HG03575 (cell line): ENCODE measurements around the gene CENPH.
"Not testable (repeated sequence)": the region's sequence is repeated elsewhere in the genome, so short reads cannot be mapped to it uniquely, and the experiment has no call there.

Source experiments
- ATAC-seq: cut with Tn5 transposase; IDR thresholded peaks from one replicate; pipeline ENCODE4 v1.9.1; 2021; ENCODE audit not compliant: unreplicated experiment, insufficient number of reproducible peaks, low FRiP score; ENCODE audit errors: extremely low read depth

Gene CENPH

DNA sequence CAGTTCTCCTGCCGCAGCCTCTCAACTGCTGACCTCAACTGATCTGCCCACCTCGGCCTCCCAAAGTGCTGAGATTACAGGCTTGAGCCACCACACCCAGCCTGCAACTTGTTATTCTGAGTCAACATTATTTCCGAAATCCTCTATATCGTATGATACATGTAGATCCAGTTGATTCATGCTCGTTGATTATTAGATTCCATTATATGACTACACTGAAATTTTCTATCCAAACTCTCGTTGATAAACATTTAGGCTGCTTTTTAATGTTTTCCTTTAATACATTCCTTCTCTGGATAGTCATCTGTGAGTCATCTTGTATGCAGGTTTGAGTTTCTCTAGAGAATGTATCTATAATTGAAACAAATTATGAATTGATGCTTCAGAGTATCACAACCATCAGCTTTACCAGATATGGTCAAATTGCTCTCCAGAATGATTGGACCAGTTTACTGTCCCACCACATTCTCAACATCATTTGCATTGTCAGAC, 49.4 kb downstream of the CENPH start:
- no peak for ATAC-seq

DNA sequence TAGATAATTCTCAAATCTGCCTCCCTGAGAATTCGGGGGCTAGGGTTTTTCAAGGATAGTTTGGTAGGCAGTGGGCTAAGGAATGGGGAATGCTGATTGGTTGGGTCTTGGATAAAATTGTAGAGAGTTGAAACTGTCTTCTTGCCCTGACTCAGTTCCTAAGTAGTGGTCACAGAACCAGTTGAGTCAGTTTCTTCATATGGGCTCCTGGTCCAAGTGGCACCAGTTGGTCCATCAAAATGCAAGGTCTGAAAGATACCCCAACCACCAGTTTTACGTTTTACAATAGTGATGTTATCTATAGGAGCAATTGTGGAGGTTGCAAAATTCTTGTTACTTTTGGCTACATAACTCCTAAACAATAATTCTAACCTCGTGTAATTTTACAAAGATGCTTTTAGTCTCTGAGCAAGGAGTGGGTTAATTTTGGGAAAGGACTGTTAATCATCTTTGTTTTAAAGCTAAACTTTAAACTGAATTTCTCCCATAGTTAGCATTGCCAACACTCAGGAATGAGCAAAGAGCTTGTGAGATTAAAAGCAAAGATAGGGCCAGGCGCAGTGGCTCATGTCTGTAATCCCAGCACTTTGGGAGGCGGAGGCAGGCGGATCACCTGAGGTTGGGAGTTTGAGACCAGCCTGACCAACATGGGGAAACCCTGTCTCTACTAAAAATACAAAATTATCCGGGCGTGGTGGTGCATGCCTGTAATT, 53.0 kb downstream of the CENPH start:
- no peak for ATAC-seq

DNA sequence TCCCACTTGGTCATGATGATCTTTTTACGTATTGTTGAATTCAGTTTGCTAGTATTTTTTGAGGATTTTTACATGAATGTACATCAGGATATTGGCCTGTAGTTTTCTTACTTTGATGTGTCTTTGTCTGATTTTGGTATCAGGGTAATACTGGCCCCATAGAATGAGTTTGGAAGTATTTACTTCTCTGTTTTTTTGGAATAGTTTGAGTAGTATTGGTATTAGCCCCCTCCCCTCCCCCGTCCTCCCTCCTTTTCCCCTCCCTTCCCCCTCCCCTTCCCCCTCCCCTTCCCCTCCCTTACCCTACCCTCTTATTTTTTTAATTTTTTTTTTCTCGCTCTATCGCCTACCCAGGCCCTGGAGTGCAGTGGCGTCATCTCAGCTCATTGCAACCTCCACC, 55.6 kb downstream of the CENPH start:
- ATAC-seq: no peak

DNA sequence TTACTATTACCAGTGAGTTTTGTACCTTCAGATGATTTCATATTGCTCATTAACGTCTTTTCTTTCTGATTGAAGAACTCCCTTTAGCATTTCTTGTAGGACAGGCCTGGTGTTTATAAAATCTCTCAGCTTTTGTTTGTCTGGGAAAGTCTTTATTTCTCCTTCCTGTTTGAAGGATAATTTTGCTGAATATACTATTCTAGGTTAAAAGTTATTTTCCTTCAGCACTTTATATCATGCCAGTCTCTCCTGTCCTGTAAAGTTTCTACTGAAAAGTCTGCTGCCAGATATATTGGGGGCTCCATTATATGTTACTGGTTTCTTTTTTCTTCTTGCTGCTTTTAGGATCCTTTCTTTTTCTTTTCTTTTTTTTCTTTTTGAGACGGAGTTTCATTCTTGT, 58.6 kb downstream of the CENPH start:
- no peak for ATAC-seq

DNA sequence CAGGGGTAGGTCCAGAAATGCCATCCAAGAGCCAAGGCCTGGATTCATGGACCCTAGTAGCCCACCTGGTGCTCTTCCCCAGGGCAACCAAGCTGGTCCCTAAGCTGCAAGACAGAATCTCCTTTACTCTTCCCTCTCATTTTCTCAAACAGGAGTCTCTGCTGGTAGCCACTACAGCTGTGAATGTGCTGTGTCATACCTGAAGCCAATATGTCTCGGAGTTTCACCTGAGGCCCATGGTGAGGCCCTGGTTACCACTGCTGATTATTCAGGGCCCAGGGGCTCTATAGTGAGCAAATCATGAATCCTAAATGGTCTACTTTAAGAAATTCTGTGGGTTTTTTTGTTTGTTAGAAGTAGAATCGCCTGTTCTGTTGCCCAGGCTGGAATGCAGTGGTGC, 61.2 kb downstream of the CENPH start:
- ATAC-seq: no peak

DNA sequence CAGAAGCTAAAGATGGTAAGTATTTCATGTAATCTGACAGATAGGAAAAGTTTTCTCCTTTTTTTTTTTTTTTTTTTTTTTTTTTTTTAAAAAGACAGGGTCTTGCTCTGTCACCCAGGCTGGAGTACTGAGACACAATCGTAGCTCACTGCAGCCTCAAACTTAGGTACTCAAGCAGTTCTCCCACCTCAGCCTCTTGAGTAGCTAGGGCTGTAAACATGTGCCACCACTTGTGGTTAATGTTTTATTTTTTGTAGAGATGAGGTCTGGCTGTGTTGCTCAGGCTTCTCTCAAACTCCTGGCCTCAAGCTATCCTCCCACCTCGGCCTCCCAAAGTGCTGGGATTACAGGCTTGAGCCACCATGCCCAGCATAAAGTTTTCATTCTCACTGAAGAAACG, 63.1 kb downstream of the CENPH start:
- no peak for ATAC-seq

DNA sequence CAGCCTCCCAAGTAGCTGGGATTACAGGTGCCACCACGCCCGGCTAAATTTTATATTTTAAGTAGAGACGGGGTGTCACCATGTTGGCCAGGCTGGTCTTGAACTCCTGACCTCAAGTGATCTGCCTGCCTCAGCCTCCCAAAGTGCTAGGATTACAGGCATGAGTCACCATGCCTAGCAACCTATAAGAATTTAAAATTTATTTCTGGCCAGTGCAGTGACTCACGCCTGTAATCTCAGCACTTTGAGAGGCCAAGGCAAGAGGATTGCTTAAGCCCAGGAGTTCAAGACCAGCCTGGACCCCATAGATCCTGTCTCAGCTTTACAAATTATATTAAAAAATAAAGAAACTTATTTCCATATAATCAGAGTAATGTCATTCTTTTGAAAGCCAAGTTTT, 66.6 kb downstream of the CENPH start:
- ATAC-seq: not testable (repeated sequence)

DNA sequence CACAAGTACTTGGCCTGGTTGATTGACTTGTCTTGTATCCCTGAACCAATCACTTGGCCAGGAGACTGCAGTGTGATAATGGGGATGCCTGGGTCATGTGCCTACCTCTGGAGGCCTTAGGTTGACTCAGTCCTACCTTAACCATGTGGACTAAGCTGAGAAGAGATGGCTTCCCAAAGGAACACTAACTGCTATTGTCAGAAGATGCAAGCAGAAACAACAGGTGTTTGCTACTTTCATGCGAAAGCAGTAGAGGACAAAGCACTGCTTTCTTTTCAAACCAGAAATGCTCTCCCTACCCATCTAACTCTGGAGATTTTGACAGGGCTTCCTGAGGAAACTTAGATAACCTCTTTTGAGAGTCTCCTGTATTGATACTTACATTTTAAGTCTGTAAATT, 68.2 kb downstream of the CENPH start:
- ATAC-seq: no peak
